Liver (tissue), 9 donors: ENCODE results near the gene EYA4. TPM values are rescaled to one million over a fixed set of nuclear protein-coding genes. Genes with fewer than 3 reads are reported as not detected.

Source experiments
- DNase-seq: peaks from one replicate; pipeline ENCODE4 v3.0.0-alpha.2; 2017; ENCODE audit warnings: low spot score
- H3K27ac ChIP-seq, 2 donors: one replicate each; pipeline ENCODE4 v1.7.0; 2013; ENCODE audit warnings: inconsistent platforms in 2 of 2, low read length in 2 of 2, control low read depth in 1 of 2, low read depth in 1 of 2, mild to moderate bottlenecking in 1 of 2
- H3K27me3 ChIP-seq, 4 donors: one replicate each; pipeline versions ENCODE4 v1.6.1 to v1.7.0; 2013; ENCODE audit warnings: low read length in 3 of 4, inconsistent platforms in 1 of 4, mild to moderate bottlenecking in 1 of 4, moderate library complexity in 1 of 4; ENCODE audit not compliant: control insufficient read depth in 4 of 4, insufficient read depth in 4 of 4
- H3K36me3 ChIP-seq, 4 donors: one replicate each; pipeline versions ENCODE4 v1.6.1 to v1.7.0; 2013; ENCODE audit warnings: low read length in 3 of 4, mild to moderate bottlenecking in 3 of 4, low read depth in 1 of 4, moderate library complexity in 1 of 4; ENCODE audit not compliant: control insufficient read depth in 4 of 4, insufficient read depth in 3 of 4
- H3K4me1 ChIP-seq, 4 donors: one replicate each; pipeline versions ENCODE4 v1.6.1 to v1.7.0; 2013; ENCODE audit warnings: low read length in 3 of 4, mild to moderate bottlenecking in 3 of 4, moderate library complexity in 1 of 4; ENCODE audit not compliant: control insufficient read depth in 4 of 4, insufficient read depth in 4 of 4
- H3K4me3 ChIP-seq, 3 donors: one replicate each; pipeline versions ENCODE4 v1.6.1 to v1.7.0; 2013; ENCODE audit warnings: low read length in 3 of 3, control low read depth in 1 of 3, low read depth in 1 of 3, mild to moderate bottlenecking in 1 of 3
- H3K9ac ChIP-seq, 2 donors: one replicate each; pipeline ENCODE4 v1.7.0; 2013; ENCODE audit warnings: low read length in 2 of 2, mild to moderate bottlenecking in 2 of 2, moderate library complexity in 2 of 2, control low read depth in 1 of 2, low read depth in 1 of 2
- H3K9me3 ChIP-seq, 4 donors: one replicate each; pipeline versions ENCODE4 v1.6.1 to v1.7.0; 2013; ENCODE audit warnings: low read length in 3 of 4; ENCODE audit not compliant: control insufficient read depth in 4 of 4
- ATF3 ChIP-seq: IDR thresholded peaks from 2 replicates; pipeline ENCODE4 v1.6.1; 2016; ENCODE audit warnings: antibody characterized with exemption
- CTCF ChIP-seq: fragments of 150-350 bp; IDR thresholded peaks from 2 replicates; pipeline ENCODE4 v1.5.1; 2017; ENCODE audit warnings: improper control_type of control experiment, low read depth, low read length; ENCODE audit not compliant: missing input control
- EGR1 ChIP-seq, 2 donors: IDR thresholded peaks; 2 replicates each; pipeline ENCODE4 v1.6.1; 2016 to 2018; ENCODE audit warnings: antibody characterized with exemption in 2 of 2, low read depth in 2 of 2
- FOXA1 ChIP-seq: IDR thresholded peaks from 2 replicates; pipeline ENCODE4 v1.6.1; 2016; ENCODE audit warnings: antibody characterized with exemption
- FOXA2 ChIP-seq: IDR thresholded peaks from 2 replicates; pipeline ENCODE4 v1.6.1; 2016; ENCODE audit warnings: antibody characterized with exemption
- GABPA ChIP-seq, 2 donors: IDR thresholded peaks in 1 of 2; conservative IDR thresholded peaks in 1 of 2; 2 replicates each; pipeline ENCODE4 v1.6.1; 2016; ENCODE audit warnings: antibody characterized with exemption in 2 of 2, mild to moderate bottlenecking in 1 of 2, moderate library complexity in 1 of 2
- HNF4G ChIP-seq: IDR thresholded peaks from 2 replicates; pipeline ENCODE4 v1.6.1; 2016; ENCODE audit warnings: antibody characterized with exemption
- JUND ChIP-seq, 2 donors: IDR thresholded peaks; 2 replicates each; pipeline ENCODE4 v1.6.1; 2016; ENCODE audit warnings: antibody characterized with exemption in 2 of 2
- MAX ChIP-seq: IDR thresholded peaks from 2 replicates; pipeline ENCODE4 v1.6.1; 2016; ENCODE audit warnings: antibody characterized with exemption
- NR2F2 ChIP-seq: IDR thresholded peaks from 2 replicates; pipeline ENCODE4 v1.6.1; 2016; ENCODE audit warnings: antibody characterized with exemption
- RAD21 ChIP-seq, 2 donors: IDR thresholded peaks; 2 replicates each; pipeline ENCODE4 v1.6.1; 2016; ENCODE audit warnings: antibody characterized with exemption in 2 of 2, mild to moderate bottlenecking in 2 of 2
- REST ChIP-seq: IDR thresholded peaks from 2 replicates; pipeline ENCODE4 v1.6.1; 2016; ENCODE audit warnings: antibody characterized with exemption, mild to moderate bottlenecking
- RXRA ChIP-seq, 2 donors: IDR thresholded peaks; 2 replicates each; pipeline ENCODE4 v1.6.1; 2017 to 2018; ENCODE audit warnings: antibody characterized with exemption in 2 of 2, mild to moderate bottlenecking in 1 of 2
- SP1 ChIP-seq: IDR thresholded peaks from 2 replicates; pipeline ENCODE4 v1.6.1; 2018; ENCODE audit warnings: antibody characterized with exemption, mild to moderate bottlenecking
- TAF1 ChIP-seq: conservative IDR thresholded peaks from 2 replicates; pipeline ENCODE4 v1.6.1; 2016; ENCODE audit warnings: antibody characterized with exemption, mild to moderate bottlenecking
- YY1 ChIP-seq: IDR thresholded peaks from 2 replicates; pipeline ENCODE4 v1.6.1; 2016; ENCODE audit warnings: antibody characterized with exemption, mild to moderate bottlenecking
- ZBTB33 ChIP-seq: IDR thresholded peaks from 2 replicates; pipeline ENCODE4 v1.6.1; 2016; ENCODE audit warnings: antibody characterized with exemption
- WGBS: extraction: QIAGEN DNeasy Blood & Tissue Kit; methylation state at CpG from one replicate; pipeline ENCODE4 v1.1.7; 2013; 5-methylcytosine and 5-hydroxymethylcytosine counted together
- polyA plus RNA-seq, 2 donors: library from polyadenylated mRNA; stranded (reverse) in 1 of 2; unstranded in 1 of 2; fragments of 200-250 nt in 1 of 2; fragments of >200 nt in 1 of 2; fragmentation: Nextera tagmentation in 1 of 2; extraction: Ambion mirVana in 1 of 2; gene quantifications; one replicate each; pipeline versions ENCODE4 v1.2.1 to v1.2.3, GENCODE V29; 2013 to 2015
- total RNA-seq, 2 donors: library from RNA; depleted of rRNA; stranded (reverse); fragments of >200 nt; gene quantifications; one replicate each; pipeline ENCODE4 v1.2.3, GENCODE V29; 2014
- donor health status: healthy.
- donor health status: healthy.
- donor health status: healthy.
- donor health status: healthy.
- donor health status: healthy.

The EYA4 gene
- total and polyA plus RNA-seq, 4 donors, result 0.05 to 0.50 TPM; not detected in 2

- Histone ChIP-seq H3K27me3 (no peaks in the 10 kb centered on the region), H3K4me3 (no peak overlapping the region), H3K9me3 (no peaks in the 10 kb centered on the region), H3K4me1 (no peaks in the 10 kb centered on the region), H3K27ac (no peak overlapping the region), H3K9ac (no peak overlapping the region), H3K36me3 (no peaks in the 10 kb centered on the region)
- TF ChIP-seq TAF1, result no peak
- no peak for TF ChIP-seq GABPA (IDR thresholded peaks at IDR 0.05 in 1 of 2, conservative IDR thresholded peaks at IDR 0.05 in 1 of 2)
- no peak for TF ChIP-seq SP1
- no peak for TF ChIP-seq NR2F2
- TF ChIP-seq FOXA1, result no peak
- no peak for TF ChIP-seq REST
- no peak for TF ChIP-seq RAD21 (IDR thresholded peaks at IDR 0.05)
- no peak for TF ChIP-seq FOXA2
- no peak for TF ChIP-seq ZBTB33
- TF ChIP-seq YY1, result no peak
- TF ChIP-seq EGR1 (IDR thresholded peaks at IDR 0.05; ENCODE audit: low read depth in 2 of 2), result no peak
- TF ChIP-seq ATF3, result no peak
- DNase-seq, result no peak
- WGBS, result 86% methylated on average over 2 of the region's 2 CpGs
Observed at GRCh38 chr6:133408132-133408531, 167.0 kb downstream of the EYA4 start.

GRCh38 chr6:133408543-133408942 lies 167.4 kb downstream of the EYA4 start:
- H3K4me1 ChIP-seq, result no peaks in the 10 kb centered on the region
- no peaks in the 10 kb centered on the region for H3K9me3 ChIP-seq
- no peak overlapping the region for H3K27ac ChIP-seq
- H3K36me3 ChIP-seq, result no peaks in the 10 kb centered on the region
- H3K4me3 ChIP-seq, result no peak overlapping the region
- 93% methylated on average over 3 of the region's 3 CpGs for WGBS
- no peaks in the 10 kb centered on the region for H3K27me3 ChIP-seq
- no peak for DNase-seq
- TF ChIP-seq YY1, result no peak
- no peak overlapping the region for H3K9ac ChIP-seq

GRCh38 chr6:133410638-133411435 lies 169.7 kb downstream of the EYA4 start:
- no peak overlapping the region for H3K4me3 ChIP-seq
- no peaks in the 10 kb centered on the region for H3K27me3 ChIP-seq
- no peak overlapping the region for H3K9ac ChIP-seq
- H3K36me3 ChIP-seq, result no peaks in the 10 kb centered on the region
- no peaks in the 10 kb centered on the region for H3K4me1 ChIP-seq
- TF ChIP-seq YY1, result no peak
- TF ChIP-seq SP1, result no peak
- TF ChIP-seq ZBTB33, result no peak
- TF ChIP-seq RXRA (IDR thresholded peaks at IDR 0.05), result no peak
- TF ChIP-seq CTCF, result no peak
- TF ChIP-seq MAX, result no peak
- TF ChIP-seq NR2F2, result no peak
- TF ChIP-seq FOXA2, result no peak
- no peak for TF ChIP-seq GABPA (IDR thresholded peaks at IDR 0.05 in 1 of 2, conservative IDR thresholded peaks at IDR 0.05 in 1 of 2)
- no peak for TF ChIP-seq JUND (IDR thresholded peaks at IDR 0.05)
- no peak for TF ChIP-seq RAD21 (IDR thresholded peaks at IDR 0.05)
- TF ChIP-seq HNF4G, result no peak
- 54% methylated on average over 6 of the region's 6 CpGs for WGBS
- no peaks in the 10 kb centered on the region for H3K9me3 ChIP-seq
- H3K27ac ChIP-seq, result no peak overlapping the region
- no peak for DNase-seq
